Stimulated activated naive CD4-positive, alpha-beta T cell treated with Interleukin-2 at 50 U/mL for 16 hours (primary cell): ENCODE results near the gene MEOX1.

Source experiments
- DNase-seq: peaks from one replicate; lab custom pipeline; 2025; lab: John Stamatoyannopoulos, UW

Gene MEOX1

GRCh38 chr17:43591001-43591400 lies 70.7 kb downstream of the MEOX1 start:
- no peak for DNase-seq
